CD4-positive, alpha-beta T cell treated with Interleukin-10 for 1 hour (primary cell): ENCODE data around the gene DBNDD2.

Experiments used
- DNase-seq: peaks from one replicate; pipeline ENCODE4 v3.0.0-alpha.2; 2020

Gene DBNDD2, protein sequence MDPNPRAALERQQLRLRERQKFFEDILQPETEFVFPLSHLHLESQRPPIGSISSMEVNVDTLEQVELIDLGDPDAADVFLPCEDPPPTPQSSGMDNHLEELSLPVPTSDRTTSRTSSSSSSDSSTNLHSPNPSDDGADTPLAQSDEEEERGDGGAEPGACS

DNA sequence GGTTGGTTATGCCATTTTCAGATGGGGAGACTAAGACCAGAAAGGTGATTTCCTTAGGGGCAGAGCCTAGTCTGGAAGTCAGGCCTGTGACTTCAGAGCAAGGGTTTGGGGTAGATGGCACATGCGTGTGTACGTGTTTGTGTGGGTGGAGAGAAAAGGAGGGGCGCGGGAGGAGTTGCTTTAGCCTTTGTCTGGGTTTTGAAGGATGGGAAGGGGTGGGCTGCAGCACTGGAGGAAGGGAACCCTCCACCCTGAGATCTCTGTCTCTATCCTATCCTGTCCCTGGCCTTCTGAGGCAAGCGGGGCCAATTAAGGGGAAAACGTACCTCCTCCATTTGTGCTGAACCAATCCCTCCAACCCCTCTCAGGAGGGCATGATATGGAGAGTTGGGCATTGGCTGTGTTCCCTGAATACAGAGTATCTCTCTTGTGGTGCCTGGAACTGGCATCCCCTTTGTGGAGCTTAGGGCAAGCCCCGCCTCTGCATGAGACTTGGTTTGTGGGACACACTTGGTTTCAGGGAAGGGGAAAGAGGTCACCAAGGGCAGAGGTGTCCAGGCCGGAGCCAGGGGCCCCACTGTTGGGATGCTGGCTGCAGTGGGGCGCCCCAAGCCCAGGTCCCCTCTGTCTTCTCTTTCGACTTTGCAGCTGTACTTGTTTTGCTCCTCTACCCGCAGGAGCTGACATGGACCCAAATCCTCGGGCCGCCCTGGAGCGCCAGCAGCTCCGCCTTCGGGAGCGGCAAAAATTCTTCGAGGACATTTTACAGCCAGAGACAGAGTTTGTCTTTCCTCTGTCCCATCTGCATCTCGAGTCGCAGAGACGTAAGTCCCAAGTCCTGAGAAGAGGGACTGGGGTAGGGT, at the start of gene DBNDD2:
TSS of gene DBNDD2 (plus strand) at position 507 of the 863 bp plus-strand sequence. CDS start at position 686, 179 bp downstream.
- DNase-seq: no peak

GRCh38 chr20:45359069-45359405, 49.1 kb upstream of the DBNDD2 start:
- no peak for DNase-seq

- no peak for DNase-seq
Observed at GRCh38 chr20:45359406-45360148, 48.5 kb upstream of the DBNDD2 start.

DNA sequence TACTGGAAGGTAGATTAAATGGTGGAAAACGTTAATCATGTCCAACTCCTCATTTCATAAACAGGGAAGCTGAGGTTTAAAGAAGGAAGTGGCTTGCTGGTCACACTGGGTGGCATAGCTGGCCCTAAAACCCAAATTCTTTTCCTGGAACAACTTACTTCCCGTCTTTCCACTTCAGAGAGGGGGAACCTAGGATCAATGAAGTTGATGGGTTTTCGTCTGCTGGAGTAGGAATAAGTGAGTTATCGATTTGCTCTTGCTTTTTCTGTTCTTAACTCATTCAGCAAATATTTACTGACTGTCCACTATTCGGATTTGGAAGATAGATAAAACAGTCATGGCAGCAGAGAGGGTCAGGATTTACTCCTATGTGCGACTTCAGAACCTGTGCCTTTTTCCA, 46.3 kb upstream of the DBNDD2 start:
- no peak for DNase-seq

- peak; percentile 99 for DNase-seq
Observed at GRCh38 chr20:45362804-45363610, 45.1 kb upstream of the DBNDD2 start, which contains the start of gene SYS1. Gene SYS1 (plus strand): TSS chr20:45363156. CDS start chr20:45363532, 376 bp downstream.

DNA sequence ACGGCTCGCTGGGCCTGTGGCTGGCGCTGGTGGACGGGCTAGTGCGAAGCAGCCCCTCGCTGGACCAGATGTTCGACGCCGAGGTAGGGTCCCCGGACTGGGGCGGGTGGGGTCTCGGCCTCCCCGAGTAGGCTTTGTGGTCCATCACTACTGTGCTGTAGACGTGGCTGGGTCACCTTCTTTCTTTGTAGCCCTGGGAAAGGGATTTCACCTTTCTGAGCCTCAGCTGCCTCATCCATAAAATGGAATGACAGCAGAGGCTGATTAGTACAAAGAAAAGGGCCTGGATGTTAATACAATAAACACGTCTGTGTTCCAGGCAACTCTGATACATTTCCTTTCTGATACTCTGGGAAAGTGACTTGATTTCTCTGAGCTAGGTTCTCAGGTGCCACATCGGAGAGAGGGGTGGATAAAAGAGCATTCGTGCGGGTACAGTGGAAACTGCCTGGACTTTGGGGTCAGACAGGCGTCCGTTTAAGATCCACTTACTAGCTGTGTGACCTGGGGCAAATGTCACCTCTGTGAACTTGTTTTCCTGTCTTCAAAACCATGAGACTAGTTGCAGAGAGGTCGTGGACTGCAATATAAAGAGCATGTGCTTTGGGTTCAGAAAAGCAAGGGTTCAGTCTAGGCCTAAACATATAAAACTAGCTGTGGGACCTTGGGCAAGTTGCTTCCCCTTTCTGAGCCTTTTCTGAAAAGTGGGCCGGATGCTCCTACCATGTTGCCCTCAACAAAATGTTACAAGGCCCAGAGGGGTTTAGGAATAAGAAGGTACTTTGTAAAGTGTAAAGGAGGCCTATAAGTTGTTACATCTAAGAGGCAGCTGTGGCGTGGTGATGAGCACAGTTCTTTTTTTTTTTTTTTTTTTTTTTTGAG, 44.2 kb upstream of the DBNDD2 start:
- DNase-seq: no peak

GRCh38 chr20:45365444-45365970, 42.6 kb upstream of the DBNDD2 start:
- DNase-seq: no peak

DNA sequence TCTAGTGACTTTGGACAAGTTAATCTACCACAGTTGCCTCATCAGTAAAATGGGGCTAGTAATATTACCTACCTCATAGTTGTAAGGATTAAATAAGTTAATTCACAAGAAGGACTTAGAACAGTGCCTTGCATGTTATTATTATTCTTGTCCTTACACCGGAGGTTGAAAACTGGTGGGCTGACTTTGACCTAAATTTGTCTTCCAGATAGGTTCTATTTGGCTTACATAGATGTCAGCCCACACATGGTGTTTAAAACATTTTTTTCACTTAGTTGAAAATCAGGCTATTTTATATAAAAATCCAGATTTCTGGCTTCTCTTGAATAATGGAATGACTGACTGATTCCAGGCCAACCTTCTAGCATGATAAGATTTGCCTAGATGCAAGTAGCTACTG, 41.9 kb upstream of the DBNDD2 start:
- DNase-seq: no peak

GRCh38 chr20:45366631-45367030, 41.5 kb upstream of the DBNDD2 start:
- no peak for DNase-seq

DNA sequence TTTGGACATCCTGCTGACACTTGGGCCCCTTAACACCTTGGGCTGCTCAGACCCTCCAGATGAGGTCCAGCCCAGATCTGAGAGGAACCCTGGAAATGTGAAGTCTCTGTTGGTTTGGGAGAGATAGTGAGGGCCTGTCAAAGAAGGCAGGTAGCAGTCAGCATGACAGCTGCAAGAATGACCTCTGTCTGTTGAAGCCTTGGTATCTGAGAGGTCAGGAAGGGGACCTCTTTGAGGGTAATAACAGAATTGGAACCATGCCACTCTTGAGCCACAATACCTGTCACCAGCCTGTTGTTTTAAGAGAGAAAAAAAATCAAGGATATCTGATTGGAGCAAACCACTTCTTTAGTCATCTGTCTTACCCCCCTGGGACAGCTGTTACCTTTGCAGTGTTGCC, 41.0 kb upstream of the DBNDD2 start:
- DNase-seq: no peak

- DNase-seq: peak; percentile 59
Observed at GRCh38 chr20:45368221-45368980, 39.7 kb upstream of the DBNDD2 start.

DNA sequence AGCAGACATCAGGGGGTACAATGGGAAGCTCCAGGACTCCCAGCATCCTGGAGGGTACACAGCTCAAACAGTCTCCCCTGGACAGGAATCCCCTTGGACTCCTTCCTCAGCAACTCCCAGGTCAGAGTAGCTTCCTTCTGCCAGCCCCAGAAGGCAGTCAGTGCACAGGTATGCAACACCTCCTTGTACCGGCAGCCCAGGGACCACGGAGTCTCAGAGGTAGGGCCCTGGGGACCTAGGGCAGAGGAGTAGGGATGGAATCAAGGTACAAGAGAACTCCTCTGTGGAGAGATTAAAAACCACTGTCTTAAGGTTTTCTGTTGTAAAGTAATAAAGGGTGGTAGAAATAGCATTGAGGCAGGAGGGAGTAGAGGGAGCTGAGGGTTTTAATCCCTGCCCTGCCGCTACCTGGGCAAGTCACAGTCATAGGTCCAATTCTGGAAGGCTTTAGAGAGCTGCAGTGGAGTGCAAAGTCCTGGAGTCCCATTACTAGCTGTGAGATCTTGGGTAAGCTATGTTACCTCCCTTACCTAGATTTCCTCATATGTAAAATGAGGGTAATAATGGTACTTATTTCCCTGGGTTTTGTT, 37.4 kb upstream of the DBNDD2 start:
- DNase-seq: no peak

DNA sequence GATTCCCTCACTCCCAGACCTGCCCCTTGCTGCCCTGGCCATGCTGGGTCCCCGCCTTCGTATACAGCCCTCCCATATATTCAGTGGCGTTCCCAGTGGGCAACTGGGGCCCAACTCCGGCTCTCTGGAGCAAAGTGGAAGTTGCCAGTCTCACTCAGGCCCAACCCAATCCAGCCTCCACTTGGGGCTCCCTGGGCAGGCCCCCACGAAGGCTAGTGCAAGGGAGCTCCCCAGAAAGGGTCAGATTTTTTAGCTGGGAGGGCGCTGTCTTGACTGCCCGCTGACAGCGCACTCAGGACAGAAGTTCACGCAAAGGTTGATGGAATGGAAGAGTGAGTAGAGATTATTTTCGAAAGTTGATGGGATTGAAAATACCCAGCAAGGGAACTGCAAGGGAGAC, 35.8 kb upstream of the DBNDD2 start:
- DNase-seq: no peak

DNA sequence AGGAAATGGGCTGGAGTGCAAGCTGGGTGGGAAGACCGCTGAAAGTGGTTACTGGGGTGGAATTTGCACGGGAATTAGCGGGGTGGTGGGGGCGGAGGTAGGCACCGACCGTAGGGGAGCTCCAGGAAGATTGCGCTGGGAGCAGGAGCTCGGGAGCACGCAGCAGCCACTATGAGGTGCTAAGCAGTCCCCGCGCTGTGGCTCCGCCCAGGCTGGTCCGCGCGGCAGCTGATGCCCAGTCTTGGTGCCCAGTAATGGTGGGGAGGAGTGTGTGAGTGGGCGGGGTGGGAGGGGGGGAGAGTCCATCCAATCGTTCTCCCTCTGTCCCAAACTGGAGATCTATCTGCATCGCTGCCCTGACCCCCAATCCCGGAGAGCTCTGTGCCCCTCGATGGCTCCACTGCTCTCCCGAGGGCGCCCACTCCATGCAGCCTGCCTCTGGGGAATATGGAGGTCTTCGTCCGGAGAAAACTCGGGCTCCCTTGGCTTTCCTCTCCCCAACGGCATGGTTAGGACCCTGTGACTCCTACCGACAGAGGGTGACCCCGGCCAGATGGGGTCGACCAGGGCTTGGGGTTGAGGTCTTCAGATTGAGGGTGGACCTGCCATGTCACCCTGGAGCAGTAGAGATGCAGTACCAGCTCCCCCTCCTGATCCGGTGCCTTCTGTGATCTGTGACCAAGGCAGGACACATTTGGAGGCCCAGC, 35.3 kb upstream of the DBNDD2 start:
- no peak for DNase-seq

DNA sequence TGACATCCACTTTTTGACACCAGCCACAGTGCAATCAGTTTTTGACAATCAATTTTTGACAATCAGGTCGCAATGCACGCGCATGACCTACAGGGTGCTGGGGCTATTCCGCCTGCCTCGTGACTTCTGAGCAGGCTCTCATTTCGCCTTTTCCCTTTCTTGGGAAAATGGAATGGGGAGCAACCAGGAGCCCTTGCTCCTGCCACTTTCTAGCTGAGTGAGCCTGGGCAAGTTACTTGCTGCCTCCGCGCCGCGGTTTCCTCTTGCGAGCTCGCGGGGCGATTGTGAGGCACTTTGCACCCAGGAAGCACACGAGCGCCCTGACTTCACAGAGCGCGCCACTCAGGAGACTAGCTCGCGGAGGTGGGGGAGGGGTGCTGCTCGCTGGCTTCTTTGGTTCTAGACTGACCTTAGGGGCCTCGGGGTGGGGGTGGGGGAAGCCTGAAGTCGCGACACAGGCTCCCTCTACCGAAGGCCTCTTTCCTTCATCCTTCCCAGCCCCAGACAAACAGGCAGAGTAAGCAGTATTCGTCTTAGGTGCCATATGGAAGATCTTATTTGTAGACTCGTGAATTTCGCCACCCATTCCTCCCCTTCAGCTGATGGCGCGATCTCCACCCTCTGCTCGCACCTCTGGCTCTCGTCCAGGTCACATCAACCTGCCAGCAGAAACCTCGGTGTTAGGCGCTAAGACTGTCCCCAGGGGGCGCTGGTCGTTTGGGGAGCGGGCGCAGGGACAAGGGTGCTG, 34.6 kb upstream of the DBNDD2 start:
- peak; percentile 91 for DNase-seq

GRCh38 chr20:45374101-45374467, 34.0 kb upstream of the DBNDD2 start:
- no peak for DNase-seq

DNA sequence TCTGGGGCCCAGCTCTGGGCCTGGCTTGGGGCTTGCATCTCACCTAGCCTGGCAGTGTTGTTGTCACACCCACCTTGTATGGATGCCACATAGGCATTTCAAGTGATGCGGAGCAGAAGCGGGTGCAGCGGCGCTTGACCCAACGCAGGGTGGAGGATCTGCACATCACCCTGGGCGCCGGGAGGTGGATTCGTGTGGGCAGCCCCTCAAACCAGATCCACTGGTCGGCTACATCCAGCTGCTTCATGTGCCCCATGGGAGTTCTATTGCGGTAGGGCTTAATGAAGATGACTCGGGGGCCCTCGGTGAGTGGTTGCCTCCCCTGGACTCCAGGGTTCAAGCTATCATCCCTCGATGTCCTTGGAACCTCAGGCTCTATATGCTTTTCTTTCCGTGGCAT, 33.1 kb upstream of the DBNDD2 start:
- DNase-seq: no peak

DNA sequence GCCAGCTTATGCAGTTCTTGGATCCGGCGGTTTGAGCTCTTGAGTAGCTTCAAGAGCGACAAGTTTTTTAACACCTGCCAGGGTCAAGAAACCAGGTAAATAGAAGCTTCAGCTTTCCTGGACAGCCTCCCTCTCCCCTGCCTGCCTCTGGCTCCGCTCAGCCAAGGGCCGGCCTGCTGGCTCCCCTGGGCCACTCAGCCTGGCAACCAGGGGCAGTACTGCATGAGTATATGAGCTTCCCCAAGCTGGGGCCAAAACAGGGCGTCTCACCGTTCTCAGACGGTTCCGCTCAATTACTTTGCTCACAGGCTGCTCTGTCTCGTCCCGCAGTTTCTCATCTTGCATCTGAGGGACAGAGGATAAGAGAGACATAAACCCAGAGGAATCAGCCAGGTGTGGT, 30.8 kb upstream of the DBNDD2 start:
- DNase-seq: no peak

GRCh38 chr20:45378191-45378590, 29.9 kb upstream of the DBNDD2 start, which contains the start of gene TP53TG5:
Gene TP53TG5 (minus strand): TSS chr20:45378325. CDS start chr20:45378236, 89 bp downstream.
- DNase-seq: no peak
